ENCODE measurements around the gene KCTD1.

GRCh38 chr18:26584745-26585144, 36.4 kb upstream of the KCTD1 start:
- TF ChIP-seq CTCF (conservative IDR thresholded peaks at IDR 0.05; ENCODE audit: low read length) (no peak), EZH2phosphoT487 (IDR thresholded peaks at IDR 0.05; ENCODE audit: borderline replicate concordance, low read depth, low read length) (no peak)

Data from OCI-LY7 (cell line).